Epidermal melanocyte (primary cell): ENCODE measurements around the gene HAPLN2.

Source experiments
- DNase-seq: peaks from one replicate; pipeline ENCODE4 v3.0.0; 2011; ENCODE audit warnings: low spot score; ENCODE audit not compliant: insufficient read length

HAPLN2 gene

GRCh38 chr1:156660752-156661112, 41.5 kb downstream of the HAPLN2 start:
- DNase-seq = no peak

DNA sequence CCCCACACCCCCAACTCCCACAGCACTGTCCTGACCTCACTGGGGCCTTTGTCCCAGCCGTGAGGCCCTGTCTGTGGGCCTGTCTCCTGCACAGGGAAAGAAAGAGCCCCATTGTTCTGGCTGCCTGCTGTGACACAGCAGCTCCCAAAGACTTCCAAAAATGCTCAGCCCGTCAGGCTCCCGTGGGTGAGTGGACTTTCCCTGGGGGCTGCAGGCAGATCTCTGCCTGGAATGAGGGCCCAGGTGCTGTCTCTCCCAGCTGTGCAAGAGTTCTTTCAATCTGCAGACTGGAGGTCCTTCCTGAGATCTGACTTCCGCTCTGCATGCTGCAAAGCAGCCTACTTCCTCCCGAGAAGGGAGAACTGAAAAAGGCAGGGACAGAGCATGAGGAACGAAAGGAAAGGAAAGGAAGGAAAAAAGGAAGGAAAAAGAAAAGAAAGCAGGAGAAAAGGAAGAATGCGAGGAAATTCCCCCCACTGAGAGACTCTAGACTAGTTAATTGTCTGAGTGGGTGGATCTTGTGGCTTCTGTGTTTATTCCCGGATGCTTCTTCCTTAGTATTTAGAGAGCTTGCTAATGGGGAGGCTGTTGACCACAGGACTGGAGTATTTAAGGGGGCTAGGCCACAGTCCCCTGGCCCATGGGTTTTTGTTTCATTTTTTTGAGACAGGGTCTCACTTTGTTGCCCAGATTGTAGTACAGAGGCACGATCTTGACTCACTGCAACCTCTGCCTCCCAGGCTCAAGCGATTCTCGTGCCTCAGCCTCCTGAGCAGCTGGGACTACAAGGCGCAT, 43.0 kb downstream of the HAPLN2 start:
- DNase-seq = no peak

GRCh38 chr1:156662800-156663055, 43.5 kb downstream of the HAPLN2 start:
- DNase-seq = no peak

GRCh38 chr1:156663178-156663577, 44.0 kb downstream of the HAPLN2 start:
- DNase-seq = no peak

DNA sequence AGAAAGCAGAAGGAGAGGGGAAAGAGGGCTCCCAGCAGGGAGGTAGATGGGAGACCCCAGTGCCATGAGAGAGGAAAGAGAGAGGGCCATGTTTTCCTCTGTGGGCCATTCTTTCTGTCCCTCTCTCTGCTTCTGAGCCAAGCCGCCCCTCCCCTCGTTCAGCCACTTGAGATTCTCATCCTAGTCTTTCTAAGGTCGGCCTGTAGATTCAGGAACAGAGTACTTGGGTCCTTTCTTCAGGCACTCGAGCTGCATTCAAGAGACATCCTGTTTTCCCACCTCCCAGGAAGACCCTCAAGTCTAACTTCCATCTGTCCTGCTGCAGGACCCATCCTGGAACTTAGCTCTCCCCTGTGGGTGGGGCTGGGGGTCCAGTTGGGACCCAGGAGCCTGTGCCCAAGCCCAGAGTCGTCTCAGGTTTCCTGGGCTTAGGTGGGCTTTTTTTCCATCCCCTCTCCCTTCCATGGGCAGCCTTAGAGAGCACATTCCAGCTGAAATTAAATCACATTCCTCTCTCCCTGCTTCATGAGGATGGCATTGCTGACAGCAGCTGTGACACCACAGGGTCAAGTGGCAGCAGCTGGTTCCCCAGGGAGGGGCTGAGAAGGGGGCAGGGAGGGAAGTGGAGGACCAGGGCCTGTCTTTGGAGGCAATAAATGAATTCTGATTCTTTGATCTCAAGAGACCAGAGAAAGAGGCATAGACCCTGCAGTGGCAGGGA, 45.0 kb downstream of the HAPLN2 start:
- DNase-seq = peak; percentile 36

DNA sequence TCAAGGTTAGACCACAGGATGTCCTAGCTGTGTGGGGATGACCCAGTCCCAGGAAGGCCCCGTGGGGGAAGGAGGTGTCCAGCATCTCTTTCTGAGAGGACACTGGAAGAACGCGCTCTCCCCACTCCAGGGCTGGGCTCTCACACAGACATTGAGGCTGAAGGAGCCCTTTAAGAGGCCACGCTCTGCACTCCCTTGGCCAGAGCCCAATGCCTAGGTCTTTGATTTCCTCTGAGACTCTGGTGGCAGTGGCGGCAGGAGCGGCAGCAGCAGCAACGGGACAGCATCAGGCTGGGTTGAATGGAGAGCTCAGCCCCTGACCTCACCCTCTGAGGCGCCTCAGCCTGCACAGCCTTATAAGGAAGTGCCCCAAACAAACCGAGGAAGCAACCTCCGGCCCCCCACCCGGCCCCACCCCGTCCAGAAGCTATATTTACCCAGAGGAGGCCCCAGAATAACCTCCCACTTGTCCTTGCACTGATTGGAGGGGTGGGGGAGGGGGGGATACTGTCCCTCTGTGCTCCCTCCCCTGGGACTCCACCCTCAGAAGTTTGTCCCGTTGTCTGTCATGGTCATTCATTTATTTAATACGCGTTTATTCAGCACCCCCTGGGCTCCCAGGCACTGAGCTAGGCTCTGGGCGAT, 45.7 kb downstream of the HAPLN2 start:
- no peak for DNase-seq

- no peak for DNase-seq
Measured at GRCh38 chr1:156665539-156665938, 46.3 kb downstream of the HAPLN2 start.

GRCh38 chr1:156666862-156667609, 47.8 kb downstream of the HAPLN2 start:
- no peak for DNase-seq

DNA sequence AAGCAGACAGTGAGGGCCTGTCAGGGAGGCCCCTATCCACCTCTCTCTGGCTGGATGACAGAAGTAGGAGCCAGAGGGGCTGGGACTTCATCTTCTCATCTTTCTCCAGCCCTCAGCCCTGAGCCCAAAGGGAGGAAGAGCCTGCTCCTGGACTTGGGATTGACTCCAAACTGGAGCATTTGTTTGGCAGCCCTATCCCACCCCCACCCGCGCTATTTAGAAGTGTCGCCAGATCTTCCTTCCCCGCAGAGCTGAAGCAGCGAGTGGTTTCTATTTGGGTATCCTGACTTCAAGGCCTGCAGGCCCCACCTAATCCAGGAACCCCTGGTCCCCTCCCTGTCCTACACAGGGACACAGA, 48.4 kb downstream of the HAPLN2 start:
- DNase-seq = no peak

GRCh38 chr1:156667968-156668709, 48.9 kb downstream of the HAPLN2 start:
- DNase-seq = no peak

DNA sequence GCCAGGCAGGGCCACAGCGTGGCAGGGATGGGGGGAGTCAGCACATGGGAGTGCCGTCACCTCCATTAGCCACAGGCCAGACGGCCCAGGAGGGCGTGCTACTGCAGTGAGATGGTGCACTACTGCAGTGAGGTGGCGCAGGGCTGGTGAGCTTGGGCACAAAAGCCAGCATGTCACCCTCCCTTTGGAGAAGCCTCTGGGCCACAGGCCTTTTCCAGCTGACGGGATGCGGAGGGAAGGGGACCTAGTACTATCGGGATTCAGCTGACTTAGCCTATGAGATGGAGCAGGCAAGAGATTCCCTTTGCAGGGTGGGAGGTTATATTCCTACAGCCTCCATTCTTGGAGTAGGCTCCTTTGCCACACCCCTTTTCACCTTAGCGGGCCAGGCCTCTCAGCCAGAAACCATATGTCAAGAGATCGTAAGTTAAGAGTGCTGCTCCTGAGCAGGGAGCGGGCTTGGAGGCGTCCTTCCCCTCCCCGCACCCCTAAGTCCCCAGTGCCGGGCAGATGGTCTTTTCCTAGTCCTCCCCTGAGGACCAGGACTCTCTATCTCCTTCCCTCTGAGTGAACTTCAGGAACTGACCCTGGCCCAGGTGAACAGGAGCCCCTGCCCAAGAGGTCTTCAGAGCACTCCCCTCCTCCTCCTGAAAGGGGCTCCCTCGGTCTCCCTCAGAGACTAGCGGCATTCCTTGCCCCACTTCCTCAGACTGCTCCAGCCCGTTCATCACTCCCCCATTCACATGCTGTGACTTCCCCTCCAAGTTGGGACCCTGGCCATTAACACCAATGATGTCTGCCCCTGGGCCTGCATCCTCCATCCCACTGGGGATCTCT, 49.8 kb downstream of the HAPLN2 start:
- no peak for DNase-seq

DNA sequence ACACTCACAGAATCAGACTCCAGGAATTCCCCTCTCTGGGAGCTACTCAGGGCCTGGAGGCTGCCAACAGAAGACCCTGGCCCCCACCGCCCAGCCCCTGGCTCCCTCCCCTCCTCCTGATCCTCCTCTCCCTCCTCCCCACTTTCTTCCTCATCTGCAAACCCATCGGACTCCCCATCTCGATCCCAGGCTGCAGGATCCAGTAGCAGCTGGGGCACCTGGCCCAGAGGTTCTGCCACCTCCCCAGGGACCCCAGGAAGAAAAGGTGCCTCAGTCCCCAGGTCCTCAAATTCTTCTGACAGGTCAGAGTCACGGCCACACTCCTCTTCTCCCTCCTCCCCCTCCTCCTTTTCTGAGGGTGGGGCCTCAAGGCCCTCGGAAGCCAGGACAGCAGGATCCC, 50.6 kb downstream of the HAPLN2 start:
- no peak for DNase-seq

DNA sequence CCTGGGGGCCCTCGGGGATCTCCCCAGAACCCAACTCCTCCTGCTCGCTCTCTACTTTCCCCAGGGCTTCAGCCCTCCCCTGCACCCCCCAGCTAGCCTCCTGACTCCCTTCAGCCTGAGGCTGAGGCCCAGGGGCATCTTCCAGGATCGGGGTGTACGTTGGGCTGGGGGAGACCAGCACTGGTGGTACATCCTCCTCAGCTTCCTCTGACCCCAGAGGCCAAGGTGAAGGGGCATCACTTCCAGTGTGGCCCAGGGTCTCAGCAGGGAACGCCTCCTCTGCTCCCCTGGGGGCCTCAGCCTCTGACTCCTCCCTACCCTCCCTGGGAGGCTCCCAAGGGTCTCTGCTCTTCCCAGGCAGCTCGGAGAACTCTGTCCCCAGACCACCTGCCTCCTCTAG, 51.1 kb downstream of the HAPLN2 start:
- DNase-seq = no peak

GRCh38 chr1:156670791-156671190, 51.6 kb downstream of the HAPLN2 start:
- no peak for DNase-seq

- no peak for DNase-seq
Measured at GRCh38 chr1:156671804-156672203, 52.6 kb downstream of the HAPLN2 start.

GRCh38 chr1:156673387-156674121, 54.3 kb downstream of the HAPLN2 start:
- DNase-seq = no peak
